Measurements from ENCODE around the gene ARID5B.

ARID5B gene

GRCh38 chr10:61918989-61919388 lies 17.5 kb downstream of the ARID5B start (continued):
- no peak for TF ChIP-seq ZNF692 (tag by site-specific recombination; IDR thresholded peaks at IDR 0.05)
- TF ChIP-seq PRDM1 (tag by site-specific recombination; IDR thresholded peaks at IDR 0.05): no peak
- no peak for TF ChIP-seq ZNF473 (tag by site-specific recombination; IDR thresholded peaks at IDR 0.05)
- TF ChIP-seq ZNF24 (tag by site-specific recombination; IDR thresholded peaks at IDR 0.05): no peak
- no peak for TF ChIP-seq ZNF138 (tag by site-specific recombination; IDR thresholded peaks at IDR 0.05; ENCODE audit: borderline replicate concordance)
- no peak for TF ChIP-seq ZNF529 (tag by site-specific recombination; IDR thresholded peaks at IDR 0.05; ENCODE audit: insufficient replicate concordance)
- no peak for TF ChIP-seq ZNF133 (tag by site-specific recombination; IDR thresholded peaks at IDR 0.05)
- no peak for TF ChIP-seq MZF1 (tag by site-specific recombination; IDR thresholded peaks at IDR 0.05; ENCODE audit: borderline replicate concordance)

GRCh38 chr10:61919646-61920215 lies 18.2 kb downstream of the ARID5B start:
- ChIA-PET POLR2A (no interaction called here), CTCF (no interaction called here)
- Histone ChIP-seq H3K4me1 (ENCODE audit: control insufficient read depth, insufficient read depth, low read length) (no peaks in the 10 kb centered on the region), H3K9me3 (ENCODE audit: control insufficient read depth, insufficient read depth, low read depth, low read length) (no peaks in the 10 kb centered on the region), H3K27ac (ENCODE audit: extremely low read depth, low read depth, low read length) (no peak overlapping the region), H3K4me3 (ENCODE audit: low read depth, low read length) (no peak overlapping the region), H3K36me3 (ENCODE audit: control insufficient read depth in 2 of 2, insufficient read depth in 1 of 2, low read length in 2 of 2) (peaks cover 0 to 7% of the 10 kb centered on the region in 2 experiments; a peak in 1 of 3 replicates)
- TF ChIP-seq PRDM4 (tag by site-specific recombination; IDR thresholded peaks at IDR 0.05) (no peak), ZNF510 (tag by site-specific recombination; IDR thresholded peaks at IDR 0.05; ENCODE audit: insufficient replicate concordance) (peak; percentile 16), ZNF2 (tag by site-specific recombination; IDR thresholded peaks at IDR 0.05) (no peak), ZNF558 (tag by site-specific recombination; IDR thresholded peaks at IDR 0.05) (no peak), ZNF148 (tag by site-specific recombination; IDR thresholded peaks at IDR 0.05; ENCODE audit: borderline replicate concordance) (no peak)

- H3K4me3 ChIP-seq (ENCODE audit: low read depth, low read length): no peak overlapping the region
- H3K27ac ChIP-seq (ENCODE audit: extremely low read depth, low read depth, low read length): no peak overlapping the region
- no peaks in the 10 kb centered on the region for H3K9me3 ChIP-seq (ENCODE audit: control insufficient read depth, insufficient read depth, low read depth, low read length)
- POLR2A ChIA-PET: no interaction called here
- CTCF ChIA-PET: no interaction called here
- H3K36me3 ChIP-seq (ENCODE audit: control insufficient read depth in 2 of 2, insufficient read depth in 1 of 2, low read length in 2 of 2): no peaks in the 10 kb centered on the region
- TF ChIP-seq INSM2 (tag by site-specific recombination; IDR thresholded peaks at IDR 0.05) (no peak), ZBTB44 (tag by site-specific recombination; IDR thresholded peaks at IDR 0.05) (no peak), ZNF362 (tag by site-specific recombination; IDR thresholded peaks at IDR 0.05) (no peak)
- H3K4me1 ChIP-seq (ENCODE audit: control insufficient read depth, insufficient read depth, low read length): no peaks in the 10 kb centered on the region
Observed at GRCh38 chr10:61921143-61921542, 19.6 kb downstream of the ARID5B start.

All from HEK293 (cell line).